ENCODE measurements around the gene ESF1. TPM values are rescaled to one million over a fixed set of nuclear protein-coding genes. Genes with fewer than 3 reads are reported as not detected.
A peak's percentile ranks its signal among the peaks of the same experiment; 100 is the strongest.

ESF1 gene
- total and polyA plus RNA-seq, 10 of the 15 experiments (the other 5 are each of a cell fraction or from before 2014, with no cell fraction given), result 9.2 to 36.2 (median 18.4) TPM

DNA sequence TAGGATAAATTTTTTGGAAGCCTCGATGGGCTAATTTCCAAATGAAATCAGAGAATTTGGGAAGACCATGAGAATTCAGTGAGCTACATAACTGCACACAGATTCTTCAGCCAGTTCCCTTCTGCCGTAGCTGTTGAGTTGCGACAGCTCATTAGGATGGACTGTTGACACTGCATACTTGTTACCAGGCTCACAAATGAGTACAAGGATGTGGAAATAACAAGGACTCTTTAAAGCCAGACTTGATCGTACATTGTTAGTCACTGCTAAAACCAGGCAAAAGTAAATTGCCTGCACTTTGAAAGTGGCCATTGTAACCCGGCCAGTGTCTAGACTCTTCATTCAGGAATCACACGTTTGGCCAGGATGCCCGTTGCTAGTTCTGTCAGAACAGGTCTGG, 37.2 kb upstream of the ESF1 start:
- WGBS (ENCODE audit: insufficient coverage, insufficient replicate concordance, low lambda C conversion rate, missing lambda C conversion rate), result 93% methylated on average over 7 of the region's 7 CpGs
- no peak overlapping the region for H3K4me3 ChIP-seq
- ChIA-PET CTCF (interaction anchor here (1.6 to 5.1 kb wide), 3 partner anchors 8 to 239 kb away, joined by 5 to 61 read pairs (median 20); no protein-coding TSS in a partner anchor), SMC1A (ENCODE audit: uncharacterized antibody, unreplicated experiment) (interaction anchor here (1.2 kb wide), 1 partner anchor 225 kb away, joined by 3 read pairs; no protein-coding TSS in a partner anchor), RAD21 (ENCODE audit: unreplicated experiment) (no interaction called here), POLR2A (no interaction called here)
- no peak overlapping the region for H3K9ac ChIP-seq (ENCODE audit: control insufficient read depth, insufficient read depth, low read length)
- no peaks in the 10 kb centered on the region for H3K79me2 ChIP-seq (ENCODE audit: control insufficient read depth, insufficient read depth, low read length)
- H3K4me2 ChIP-seq (ENCODE audit: control insufficient read depth, insufficient read depth), result no peak overlapping the region
- intact Hi-C loops (cut with micrococcal nuclease; ENCODE audit: unreplicated experiment), result loop anchor here (5.0 kb wide), 1 partner anchor 130 kb away; no protein-coding TSS in a partner anchor
- ATAC-seq, result no peak
- DNase-seq (ENCODE audit: low read depth, low spot score), result no peak
- no peaks in the 10 kb centered on the region for H4K20me1 ChIP-seq (ENCODE audit: control insufficient read depth, insufficient read depth)
- FAIRE-seq, result no peak
- in situ Hi-C loops (cut with MboI), result loop anchor here (5.0 kb wide), 1 partner anchor 240 kb away; no protein-coding TSS in a partner anchor
- H3K36me3 ChIP-seq (ENCODE audit: control insufficient read depth in 2 of 2, insufficient read depth in 2 of 2, low read length in 1 of 2), result peaks cover 0 to 3% of the 10 kb centered on the region in 2 experiments; a peak in 2 of 4 replicates
- no peak overlapping the region for H2AFZ ChIP-seq (ENCODE audit: control insufficient read depth, low read depth, low read length)
- no peak for TF ChIP-seq HSF1 (IDR thresholded peaks at IDR 0.05; ENCODE audit: low read depth, low read length)
- no peak for TF ChIP-seq POLR2A (IDR thresholded peaks at IDR 0.05; ENCODE audit: low read depth, low read length)
- no peaks in the 10 kb centered on the region for H3K27me3 ChIP-seq (replicated peaks in 1 of 2; ENCODE audit: control insufficient read depth in 2 of 2, insufficient read depth in 2 of 2, low read length in 1 of 2)
- no peak overlapping the region for H3K27ac ChIP-seq (ENCODE audit: control insufficient read depth, insufficient read depth)
- H3K9me3 ChIP-seq (replicated peaks; ENCODE audit: control insufficient read depth, insufficient read depth, low read length), result no peaks in the 10 kb centered on the region
- H3K4me1 ChIP-seq (ENCODE audit: control insufficient read depth, insufficient read depth, low read length), result no peaks in the 10 kb centered on the region
- BruUV-seq (replicated peaks), result no TSS peak

DNA sequence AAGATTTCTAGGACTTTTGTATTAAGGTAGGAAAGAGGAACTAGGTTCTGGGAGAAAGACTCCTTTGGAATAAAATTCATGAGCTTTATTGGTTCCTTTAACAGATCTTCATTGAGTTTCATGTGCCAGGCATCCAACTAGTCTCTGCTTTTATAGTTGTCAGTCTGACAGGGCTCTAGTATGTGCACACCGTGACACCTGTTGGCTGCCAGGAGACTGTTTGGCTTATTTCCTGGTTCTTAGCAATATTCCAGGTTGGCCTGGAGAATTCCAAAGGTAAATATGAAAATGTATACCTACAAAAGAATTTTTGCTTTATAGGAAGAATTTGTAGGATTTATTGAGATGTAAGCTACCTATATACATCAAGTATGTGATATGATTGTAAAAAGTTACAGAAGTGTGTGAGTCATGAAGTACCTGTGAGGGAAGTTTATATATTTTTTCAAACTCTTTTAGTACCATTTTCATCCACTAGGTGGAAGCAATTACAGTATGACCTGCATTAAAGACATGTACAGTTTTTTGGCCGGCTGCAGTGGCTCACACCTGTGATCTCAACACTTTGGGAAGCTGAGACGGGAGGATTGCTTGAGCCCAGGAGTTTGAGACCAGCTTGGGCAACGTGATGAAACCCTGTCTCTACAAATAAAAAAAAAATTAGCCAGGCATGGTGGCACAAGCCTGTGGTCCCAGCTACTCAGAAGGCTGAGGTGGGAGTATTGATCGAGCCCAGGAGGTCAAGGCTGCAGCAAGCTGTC, 35.3 kb upstream of the ESF1 start:
- ChIA-PET POLR2A (no interaction called here), CTCF (interaction anchor here (0.6 to 5.1 kb wide), 27 partner anchors 9 to 289 kb away, joined by 3 to 61 read pairs (median 4); no protein-coding TSS in a partner anchor), SMC1A (ENCODE audit: uncharacterized antibody, unreplicated experiment) (interaction anchor here (0.6 to 3.6 kb wide), 11 partner anchors 20 to 1742 kb away, joined by 3 to 23 read pairs (median 4); no protein-coding TSS in a partner anchor), RAD21 (ENCODE audit: unreplicated experiment) (interaction anchor here (1.0 kb wide), 2 partner anchors 234 to 273 kb away, joined by 3 to 4 read pairs; no protein-coding TSS in a partner anchor)
- Histone ChIP-seq H3K9me3 (replicated peaks; ENCODE audit: control insufficient read depth, insufficient read depth, low read length) (no peaks in the 10 kb centered on the region), H3K79me2 (ENCODE audit: control insufficient read depth, insufficient read depth, low read length) (no peaks in the 10 kb centered on the region), H3K27me3 (replicated peaks in 1 of 2; ENCODE audit: control insufficient read depth in 2 of 2, insufficient read depth in 2 of 2, low read length in 1 of 2) (no peaks in the 10 kb centered on the region), H4K20me1 (ENCODE audit: control insufficient read depth, insufficient read depth) (no peaks in the 10 kb centered on the region), H3K4me2 (ENCODE audit: control insufficient read depth, insufficient read depth) (no peak overlapping the region), H3K27ac (ENCODE audit: control insufficient read depth, insufficient read depth) (no peak overlapping the region), H3K4me1 (ENCODE audit: control insufficient read depth, insufficient read depth, low read length) (no peaks in the 10 kb centered on the region; the same call in 1 of the 2 replicates), H3K4me3 (no peak overlapping the region), H3K36me3 (ENCODE audit: control insufficient read depth in 2 of 2, insufficient read depth in 2 of 2, low read length in 1 of 2) (peaks cover 2 to 10% of the 10 kb centered on the region in 2 experiments; a peak in 3 of 4 replicates), H2AFZ (ENCODE audit: control insufficient read depth, low read depth, low read length) (no peak overlapping the region), H3K9ac (ENCODE audit: control insufficient read depth, insufficient read depth, low read length) (no peak overlapping the region)
- BruUV-seq (replicated peaks), result no TSS peak
- DNase-seq (ENCODE audit: low read depth, low spot score), result no peak
- WGBS (ENCODE audit: insufficient coverage, insufficient replicate concordance, low lambda C conversion rate, missing lambda C conversion rate), result 40% methylated on average over 5 of the region's 5 CpGs
- intact Hi-C loops (cut with micrococcal nuclease; ENCODE audit: unreplicated experiment) (loop anchor here (1.0 to 5.0 kb wide), 2 partner anchors 132 to 235 kb away; no protein-coding TSS in a partner anchor), in situ Hi-C loops (cut with MboI) (loop anchor here (5.0 kb wide), 1 partner anchor 242 kb away; no protein-coding TSS in a partner anchor)
- FAIRE-seq, result peak; percentile 59
- ATAC-seq, result peak; percentile 92
- peak; percentile 47 for TF ChIP-seq RAD21 (IDR thresholded peaks at IDR 0.05; ENCODE audit: insufficient read depth, low read depth, low read length)
- TF ChIP-seq, protein P1, sequence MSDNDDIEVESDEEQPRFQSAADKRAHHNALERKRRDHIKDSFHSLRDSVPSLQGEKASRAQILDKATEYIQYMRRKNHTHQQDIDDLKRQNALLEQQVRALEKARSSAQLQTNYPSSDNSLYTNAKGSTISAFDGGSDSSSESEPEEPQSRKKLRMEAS (IDR thresholded peaks at IDR 0.05; ENCODE audit: low read depth, low read length), result no peak
- TF ChIP-seq NFIC (IDR thresholded peaks at IDR 0.05; ENCODE audit: low read depth, low read length), result no peak
- TF ChIP-seq SMC3 (IDR thresholded peaks at IDR 0.05; ENCODE audit: borderline replicate concordance, low read length), result peak; percentile 45; the same call in 1 of the 2 replicates
- TF ChIP-seq, protein P2, sequence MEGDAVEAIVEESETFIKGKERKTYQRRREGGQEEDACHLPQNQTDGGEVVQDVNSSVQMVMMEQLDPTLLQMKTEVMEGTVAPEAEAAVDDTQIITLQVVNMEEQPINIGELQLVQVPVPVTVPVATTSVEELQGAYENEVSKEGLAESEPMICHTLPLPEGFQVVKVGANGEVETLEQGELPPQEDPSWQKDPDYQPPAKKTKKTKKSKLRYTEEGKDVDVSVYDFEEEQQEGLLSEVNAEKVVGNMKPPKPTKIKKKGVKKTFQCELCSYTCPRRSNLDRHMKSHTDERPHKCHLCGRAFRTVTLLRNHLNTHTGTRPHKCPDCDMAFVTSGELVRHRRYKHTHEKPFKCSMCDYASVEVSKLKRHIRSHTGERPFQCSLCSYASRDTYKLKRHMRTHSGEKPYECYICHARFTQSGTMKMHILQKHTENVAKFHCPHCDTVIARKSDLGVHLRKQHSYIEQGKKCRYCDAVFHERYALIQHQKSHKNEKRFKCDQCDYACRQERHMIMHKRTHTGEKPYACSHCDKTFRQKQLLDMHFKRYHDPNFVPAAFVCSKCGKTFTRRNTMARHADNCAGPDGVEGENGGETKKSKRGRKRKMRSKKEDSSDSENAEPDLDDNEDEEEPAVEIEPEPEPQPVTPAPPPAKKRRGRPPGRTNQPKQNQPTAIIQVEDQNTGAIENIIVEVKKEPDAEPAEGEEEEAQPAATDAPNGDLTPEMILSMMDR (IDR thresholded peaks at IDR 0.05 in 2 of 3, conservative IDR thresholded peaks at IDR 0.05 in 1 of 3; ENCODE audit: control insufficient read depth in 2 of 3, extremely low read depth in 1 of 3, insufficient read depth in 1 of 3, low read depth in 3 of 3, low read length in 3 of 3), result peak; percentile 52 to 57 (median 56)

Data from GM12878 (cell line).